CD4-positive, alpha-beta T cell treated with Interleukin-10 for 1 hour (primary cell): Measurements from ENCODE around the gene DNAJB1.

ENCODE experiments used
- DNase-seq: peaks from one replicate; pipeline ENCODE4 v3.0.0-alpha.2; 2020

DNAJB1 gene

DNA sequence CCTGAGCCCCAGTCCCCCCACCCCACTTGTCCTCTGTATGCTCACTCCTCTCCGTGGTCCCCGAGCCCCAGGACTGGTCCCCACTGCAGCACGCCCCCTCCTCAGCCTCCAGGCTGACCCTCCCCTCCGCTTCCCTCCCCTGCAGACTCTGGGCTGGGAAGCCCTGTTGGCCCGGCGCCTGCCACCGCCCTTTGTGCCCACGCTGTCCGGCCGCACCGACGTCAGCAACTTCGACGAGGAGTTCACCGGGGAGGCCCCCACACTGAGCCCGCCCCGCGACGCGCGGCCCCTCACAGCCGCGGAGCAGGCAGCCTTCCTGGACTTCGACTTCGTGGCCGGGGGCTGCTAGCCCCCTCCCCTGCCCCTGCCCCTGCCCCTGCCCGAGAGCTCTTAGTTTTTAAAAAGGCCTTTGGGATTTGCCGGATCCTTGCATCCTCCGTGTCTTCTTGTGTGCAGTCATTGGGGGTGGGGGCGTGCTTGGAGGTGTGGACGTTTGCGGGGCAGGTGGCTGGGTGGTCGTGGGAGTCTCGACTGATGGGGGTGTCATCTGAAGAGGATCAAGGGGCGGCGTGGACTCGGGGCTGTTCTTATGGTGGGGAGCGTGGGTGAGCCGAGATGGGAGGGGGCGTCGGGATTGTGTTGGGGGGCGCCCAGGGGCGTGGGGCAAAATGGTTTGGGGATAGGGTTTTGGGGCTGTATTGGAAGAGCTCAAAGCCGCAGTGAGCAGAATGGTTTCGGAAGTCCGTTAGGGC lies 46.6 kb downstream of the DNAJB1 start:
- no peak for DNase-seq

GRCh38 chr19:14470031-14470876 lies 47.9 kb downstream of the DNAJB1 start:
- no peak for DNase-seq

DNA sequence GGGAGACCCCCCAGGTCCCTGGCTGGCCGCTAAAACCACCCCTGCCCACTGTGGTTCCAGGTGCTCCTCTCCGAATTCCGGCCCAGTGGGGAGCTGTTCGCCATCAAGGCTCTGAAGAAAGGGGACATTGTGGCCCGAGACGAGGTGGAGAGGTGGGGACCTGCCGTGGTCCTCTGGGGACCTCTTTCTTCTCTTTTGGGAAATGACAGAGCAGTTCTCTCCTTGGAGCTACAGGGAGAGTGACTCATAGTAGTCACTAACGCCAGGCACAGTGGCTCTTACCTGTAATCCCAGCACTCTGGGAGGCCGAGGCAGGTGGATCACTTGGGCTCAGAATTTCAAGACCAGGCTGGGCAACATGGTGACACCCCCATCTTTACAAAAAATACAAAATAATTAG lies 50.4 kb downstream of the DNAJB1 start:
- DNase-seq: no peak

DNA sequence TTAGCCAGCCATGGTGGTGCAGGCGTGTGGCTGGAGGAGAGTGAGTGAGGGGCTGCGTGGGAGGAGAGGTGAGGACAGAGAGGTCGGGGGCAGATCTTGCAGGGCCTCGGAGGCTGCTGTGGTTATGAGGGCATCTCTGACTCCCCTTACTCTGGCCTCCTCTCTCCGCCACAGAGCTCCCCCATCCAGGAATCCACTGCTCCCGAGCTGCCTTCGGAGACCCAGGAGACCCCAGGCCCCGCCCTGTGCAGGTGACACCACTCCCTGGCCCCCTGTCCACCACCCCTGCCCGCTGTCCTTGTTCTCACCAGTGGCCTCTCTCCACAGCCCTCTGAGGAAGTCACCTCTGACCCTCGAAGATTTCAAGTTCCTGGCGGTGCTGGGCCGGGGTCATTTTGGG lies 50.8 kb downstream of the DNAJB1 start:
- no peak for DNase-seq
